HG02763 (cell line): ENCODE measurements around the gene PRPF19.

Source experiments
- ATAC-seq: cut with Tn5 transposase; IDR thresholded peaks from one replicate; pipeline ENCODE4 v1.9.1; 2021; ENCODE audit warnings: mild to moderate bottlenecking, moderate library complexity; ENCODE audit not compliant: unreplicated experiment

The PRPF19 gene

DNA sequence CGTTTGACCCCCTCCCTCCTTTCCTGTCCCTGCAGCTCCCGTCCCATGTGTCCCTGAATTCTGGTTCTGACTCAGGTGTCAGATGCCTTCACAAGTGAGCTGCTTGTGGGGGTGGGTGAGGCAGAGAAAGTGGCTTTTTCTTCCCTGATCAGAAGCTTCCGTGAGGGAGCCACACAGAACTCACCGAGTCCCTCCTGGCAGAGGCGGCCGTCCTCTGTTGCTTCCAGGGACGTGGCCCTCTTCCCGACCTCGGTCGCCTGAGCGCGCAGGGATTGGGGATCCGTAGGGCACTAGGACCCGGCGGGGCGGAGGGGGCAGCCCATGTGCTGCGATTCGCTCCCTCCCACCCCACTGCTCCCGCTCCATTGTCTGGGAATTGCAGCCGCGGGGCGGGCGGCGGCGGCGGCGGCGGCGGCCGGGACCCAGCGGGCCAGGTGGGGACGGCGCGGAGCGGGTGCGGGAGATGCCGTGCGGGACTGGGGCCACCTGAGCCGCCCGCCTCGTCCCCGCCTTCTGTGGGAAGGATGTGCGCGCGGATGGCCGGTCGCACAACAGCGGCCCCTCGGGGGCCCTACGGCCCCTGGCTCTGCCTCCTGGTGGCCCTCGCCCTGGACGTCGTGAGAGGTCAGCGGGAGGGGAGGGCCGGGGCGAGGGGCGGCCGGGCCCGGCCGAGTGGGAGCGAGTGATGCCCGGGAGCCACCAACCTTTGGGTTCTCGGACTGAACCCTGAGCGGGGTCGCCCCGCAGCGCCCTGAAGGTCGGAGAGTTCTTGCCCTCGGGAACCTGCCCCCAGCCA, 17.9 kb upstream of the PRPF19 start, which contains the start of gene TMEM132A:
Gene TMEM132A (plus strand): TSS at position 351 of the 796 bp plus-strand sequence. CDS start 174 bp downstream, at position 525.
- ATAC-seq = no peak

DNA sequence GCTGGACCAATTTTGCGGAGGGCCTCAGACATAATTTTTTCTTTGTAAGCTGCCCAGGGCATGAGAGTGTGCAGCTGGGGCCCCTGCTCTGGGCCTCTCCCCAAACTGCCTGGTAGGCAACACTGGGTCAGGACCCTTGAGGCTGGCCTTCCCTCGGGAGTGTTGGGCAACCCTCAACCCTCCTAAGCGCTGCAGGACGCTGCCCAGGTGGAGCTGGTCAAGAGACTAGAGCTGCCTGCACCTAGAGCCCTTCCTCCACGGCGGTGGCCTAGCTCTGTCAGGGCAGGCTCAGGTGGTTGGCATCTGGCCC, 17.4 kb upstream of the PRPF19 start:
- ATAC-seq = no peak

DNA sequence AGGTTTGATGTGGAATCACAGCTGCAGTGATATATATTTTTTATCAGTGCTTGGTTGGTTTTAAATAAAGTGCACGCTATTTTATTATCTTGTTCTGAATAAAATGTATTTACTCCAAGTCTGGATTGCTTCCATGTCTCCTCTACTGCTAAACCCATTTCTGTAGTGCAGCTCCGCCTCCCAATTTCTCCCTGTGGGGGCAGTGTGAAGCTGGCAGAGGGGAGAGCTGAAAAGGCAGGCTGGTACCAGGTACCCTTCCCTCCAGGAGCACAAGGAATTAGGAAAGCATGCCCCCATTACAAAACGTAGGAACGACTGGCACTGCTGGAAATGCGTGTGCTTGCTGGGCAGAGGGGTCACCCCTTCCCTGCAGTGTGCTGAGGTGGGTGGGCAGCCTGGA, 16.9 kb upstream of the PRPF19 start:
- ATAC-seq = no peak

DNA sequence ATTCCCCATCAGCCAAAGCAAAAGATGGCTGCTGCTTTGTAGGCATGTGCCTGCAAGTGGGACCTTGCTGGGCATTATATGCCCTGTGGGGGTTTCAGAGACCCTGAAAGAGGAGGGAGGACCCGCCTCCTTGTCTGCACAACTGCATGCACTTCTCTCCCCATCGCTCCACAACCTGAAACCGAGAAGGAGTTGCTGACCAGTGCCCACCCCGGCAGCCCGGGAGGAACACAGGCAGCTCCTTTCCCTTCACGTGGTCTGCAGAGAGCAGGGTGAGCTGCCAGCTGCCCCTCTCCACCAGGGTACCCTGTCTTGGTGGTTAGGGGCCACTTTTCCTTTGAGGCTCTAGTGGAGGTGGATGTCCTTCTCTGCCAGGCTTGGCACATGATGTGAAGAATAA, 16.5 kb upstream of the PRPF19 start:
- no peak for ATAC-seq

DNA sequence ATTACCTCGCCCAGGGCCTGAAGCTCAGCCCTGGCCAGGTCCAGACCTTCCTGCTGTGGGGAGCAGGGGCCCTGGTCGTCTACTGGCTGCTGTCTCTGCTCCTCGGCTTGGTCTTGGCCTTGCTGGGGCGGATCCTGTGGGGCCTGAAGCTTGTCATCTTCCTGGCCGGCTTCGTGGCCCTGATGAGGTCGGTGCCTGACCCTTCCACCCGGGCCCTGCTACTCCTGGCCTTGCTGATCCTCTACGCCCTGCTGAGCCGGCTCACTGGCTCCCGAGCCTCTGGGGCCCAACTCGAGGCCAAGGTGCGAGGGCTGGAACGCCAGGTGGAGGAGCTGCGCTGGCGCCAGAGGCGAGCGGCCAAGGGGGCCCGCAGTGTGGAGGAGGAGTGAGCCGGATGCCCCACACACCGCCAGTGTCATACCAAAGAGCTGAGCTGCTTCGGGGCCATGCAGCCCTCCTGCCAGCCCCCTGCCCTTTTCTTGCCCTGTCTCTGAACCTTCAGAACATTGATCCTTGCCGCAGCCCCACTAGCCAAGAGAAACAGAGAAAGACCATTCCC, 15.5 kb upstream of the PRPF19 start:
- ATAC-seq = no peak

DNA sequence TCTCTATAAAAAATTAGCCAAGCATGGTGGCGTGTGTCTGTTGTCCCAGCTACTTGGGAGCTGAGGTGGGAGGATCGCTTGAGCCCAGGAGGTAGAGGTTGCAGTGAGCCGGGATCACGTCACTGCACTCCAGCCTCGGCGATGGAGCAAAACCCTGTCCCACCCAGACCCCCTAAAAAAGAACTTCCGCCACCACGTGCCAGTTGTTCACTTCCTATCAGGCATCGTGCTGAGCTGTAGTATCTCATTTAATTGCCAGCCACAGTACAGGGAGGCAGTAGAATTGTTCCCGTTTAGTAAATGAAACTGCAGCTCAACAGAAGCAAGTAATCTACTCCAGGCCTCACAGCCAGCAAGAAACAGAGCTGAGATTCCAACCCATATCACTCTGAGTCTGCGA, 14.9 kb upstream of the PRPF19 start:
- no peak for ATAC-seq

DNA sequence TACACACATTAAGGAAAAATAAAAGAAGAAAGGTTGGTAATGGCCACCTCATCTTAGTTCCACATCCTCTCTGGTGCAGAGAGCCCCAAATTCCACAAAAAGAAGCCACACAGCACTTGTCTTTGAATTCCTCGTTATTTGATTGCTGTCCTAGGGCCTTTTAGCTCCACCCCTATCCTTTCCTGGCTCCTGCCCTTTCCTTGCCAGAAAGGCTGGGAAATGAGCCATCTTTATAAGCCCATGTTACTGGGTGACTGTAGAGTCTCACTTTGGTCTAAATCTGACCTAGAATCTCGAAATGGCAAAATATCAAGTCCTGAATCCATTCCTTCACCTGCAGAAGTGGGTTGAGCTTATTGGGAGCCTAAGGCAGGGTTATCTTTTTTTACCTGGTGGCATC, 13.6 kb upstream of the PRPF19 start:
- ATAC-seq = no peak

DNA sequence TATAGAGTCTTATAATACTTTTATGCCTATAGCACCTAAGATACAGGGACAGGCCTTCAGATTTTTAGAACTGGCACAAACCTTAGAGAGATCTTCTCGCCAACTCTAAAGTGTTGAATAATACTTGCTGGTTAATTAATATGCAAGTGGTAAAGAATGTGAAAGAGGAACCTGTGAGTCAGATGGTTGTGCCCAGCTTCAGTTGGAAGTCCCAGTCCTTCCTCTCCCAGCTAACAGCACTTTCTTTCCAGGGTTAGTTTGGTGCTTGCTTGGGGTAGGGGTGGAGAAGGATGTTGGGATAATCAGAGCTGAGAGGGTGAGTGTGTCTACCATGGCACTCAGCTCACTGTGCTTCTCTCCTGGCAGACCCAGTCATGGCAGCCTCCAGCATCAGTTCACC, 12.9 kb upstream of the PRPF19 start:
- ATAC-seq = no peak

DNA sequence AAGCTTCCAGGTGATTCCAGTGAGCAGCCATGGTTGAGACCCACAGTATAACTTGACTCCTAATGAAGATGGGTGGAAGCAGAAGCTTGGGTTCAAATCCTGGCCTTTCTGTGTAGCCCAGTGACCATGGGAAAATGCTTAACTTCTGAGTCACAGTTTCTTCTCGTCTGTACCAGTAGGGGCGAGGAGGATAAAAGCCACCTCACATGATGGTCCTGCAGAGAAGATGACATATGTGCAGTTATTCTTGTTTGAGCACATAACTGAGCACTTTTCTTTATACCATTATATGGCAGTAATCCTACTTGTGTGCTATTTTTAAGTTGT, 12.5 kb upstream of the PRPF19 start:
- no peak for ATAC-seq

DNA sequence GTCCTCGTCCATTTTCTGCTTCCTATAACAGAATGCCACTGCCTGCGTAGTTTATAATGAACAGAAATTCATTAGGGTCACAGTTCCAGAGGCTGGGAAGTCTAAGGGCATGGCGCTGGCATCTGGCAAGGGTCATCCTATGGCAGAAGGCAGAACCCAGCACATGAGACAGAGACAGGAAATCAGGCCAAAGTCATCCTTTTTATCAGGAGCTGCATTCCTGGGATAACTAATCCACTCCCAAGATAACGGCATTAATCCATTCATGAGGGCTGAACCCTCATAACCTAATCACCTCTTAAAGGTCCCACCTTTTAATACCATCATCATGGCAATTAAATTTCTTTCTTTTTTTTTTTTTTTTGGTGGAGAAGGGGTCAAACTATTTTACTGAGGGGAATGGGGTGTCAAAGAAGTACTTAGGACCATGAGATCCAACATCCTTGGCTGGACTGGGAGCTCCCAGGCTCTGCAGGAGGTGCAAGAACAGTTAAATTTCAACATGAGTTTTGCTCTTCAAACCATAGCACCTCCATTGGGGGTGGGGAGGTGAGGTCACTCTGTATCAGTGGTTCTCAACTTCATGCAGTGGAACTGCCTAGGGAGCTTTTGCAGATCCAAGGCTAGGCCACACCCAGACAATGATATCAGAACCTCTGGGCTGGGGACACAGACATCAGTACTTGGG, 12.0 kb upstream of the PRPF19 start:
- no peak for ATAC-seq

DNA sequence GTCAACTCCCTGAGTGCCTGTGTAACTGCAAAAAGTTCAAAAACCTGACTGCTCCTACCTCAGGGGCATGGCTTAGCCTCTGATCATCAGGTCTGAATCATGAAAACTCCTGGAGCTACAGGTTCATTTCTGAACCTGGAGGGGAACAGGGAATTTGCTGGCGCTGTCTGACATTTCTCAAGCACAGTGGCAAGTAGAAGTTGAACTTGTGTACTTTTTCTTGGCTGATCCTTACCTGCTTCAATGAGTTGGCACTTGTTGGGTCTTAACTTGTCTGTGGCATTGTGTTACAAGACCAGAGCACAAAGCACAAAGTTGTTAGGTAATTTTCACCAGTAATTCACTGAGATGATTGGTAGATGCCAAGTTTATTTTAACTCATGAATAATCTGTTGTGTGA, 10.9 kb upstream of the PRPF19 start:
- no peak for ATAC-seq

DNA sequence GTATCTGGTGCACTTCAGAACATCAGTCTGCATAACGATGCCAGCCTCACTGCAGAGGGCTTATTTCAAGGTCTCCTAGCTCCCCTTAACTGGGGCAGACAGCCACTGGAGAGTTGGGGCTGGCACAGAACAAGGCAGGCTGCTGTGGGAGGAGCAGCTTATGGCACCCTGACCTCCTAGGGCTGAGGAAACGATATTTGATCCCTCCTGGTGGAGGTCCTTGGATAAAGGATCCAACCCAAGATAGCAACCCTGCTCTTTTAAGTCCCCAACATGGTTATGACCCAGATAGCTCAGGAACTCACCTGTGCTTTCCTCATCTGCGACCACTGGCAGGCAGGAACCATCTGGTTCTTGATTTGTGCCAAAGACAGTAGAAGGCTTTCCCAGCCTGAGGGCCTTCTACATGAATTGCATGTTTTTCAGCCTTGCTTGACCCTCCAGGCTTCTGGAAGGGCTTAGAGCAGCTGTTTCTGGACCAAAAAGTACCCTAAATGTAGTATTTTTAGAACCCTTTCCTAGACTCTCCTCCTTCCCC, 10.4 kb upstream of the PRPF19 start:
- ATAC-seq = no peak

DNA sequence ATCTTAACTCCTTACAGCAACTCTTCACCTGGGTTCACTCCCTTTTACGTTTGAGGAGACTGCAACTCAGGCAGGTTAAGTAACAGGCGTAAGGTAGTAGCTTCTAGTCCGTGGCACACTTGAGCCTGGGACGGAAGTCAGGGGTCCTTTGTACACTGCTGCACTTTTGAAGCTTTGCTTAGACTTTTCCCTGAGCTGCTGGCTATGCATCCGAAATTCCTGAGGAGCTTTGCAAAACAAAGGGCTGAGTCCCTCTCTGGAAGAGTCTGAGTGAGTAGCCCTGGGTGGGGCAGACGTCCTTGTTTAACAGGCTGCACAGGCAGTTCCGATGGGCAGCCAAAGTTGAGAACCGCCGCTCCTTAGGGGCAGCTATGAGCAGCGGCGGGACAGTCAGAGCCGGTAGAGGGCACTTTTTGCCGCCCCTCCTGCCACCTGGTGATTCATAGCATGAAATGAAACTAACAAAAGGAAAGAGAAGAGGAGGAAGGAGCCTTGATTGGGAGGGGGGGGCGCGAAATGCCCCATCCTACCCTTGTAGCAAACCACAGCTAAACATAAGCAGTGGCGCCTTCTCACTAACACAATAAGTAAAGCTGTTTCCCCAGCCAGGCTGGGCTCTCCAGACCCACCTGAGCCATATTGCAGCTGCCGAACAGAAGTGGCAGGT, 9.0 kb upstream of the PRPF19 start:
- ATAC-seq = peak; percentile 43

DNA sequence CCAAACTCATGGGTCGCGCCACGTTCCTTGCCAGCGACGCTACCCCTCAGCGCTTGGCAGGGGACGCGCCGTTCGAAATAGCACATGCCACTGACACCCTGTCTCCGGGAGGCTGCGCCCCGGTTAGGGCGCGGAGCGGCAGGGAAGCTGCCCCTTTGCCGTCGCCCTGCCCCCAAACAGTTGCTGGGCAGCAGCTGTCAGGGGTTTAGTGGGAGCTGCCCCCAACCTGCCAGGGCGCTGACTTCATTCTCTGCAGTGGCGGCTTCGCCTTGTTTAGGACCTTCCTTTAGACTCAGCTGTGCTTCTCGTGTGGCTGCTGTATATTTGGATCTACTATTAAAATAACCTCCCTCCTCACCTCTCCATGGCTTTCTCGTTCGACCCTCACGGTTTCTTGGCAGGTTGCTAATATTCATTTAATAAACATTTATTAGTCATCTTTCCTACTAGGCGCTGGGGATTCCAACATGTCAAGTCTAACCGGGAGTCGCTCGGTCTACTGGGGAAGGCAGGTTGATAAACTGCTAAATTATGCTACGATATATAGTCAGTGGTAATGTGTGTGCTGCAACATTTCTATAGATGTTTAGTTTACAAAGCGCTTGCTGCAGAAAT, 8.4 kb upstream of the PRPF19 start:
- peak; percentile 3 for ATAC-seq

DNA sequence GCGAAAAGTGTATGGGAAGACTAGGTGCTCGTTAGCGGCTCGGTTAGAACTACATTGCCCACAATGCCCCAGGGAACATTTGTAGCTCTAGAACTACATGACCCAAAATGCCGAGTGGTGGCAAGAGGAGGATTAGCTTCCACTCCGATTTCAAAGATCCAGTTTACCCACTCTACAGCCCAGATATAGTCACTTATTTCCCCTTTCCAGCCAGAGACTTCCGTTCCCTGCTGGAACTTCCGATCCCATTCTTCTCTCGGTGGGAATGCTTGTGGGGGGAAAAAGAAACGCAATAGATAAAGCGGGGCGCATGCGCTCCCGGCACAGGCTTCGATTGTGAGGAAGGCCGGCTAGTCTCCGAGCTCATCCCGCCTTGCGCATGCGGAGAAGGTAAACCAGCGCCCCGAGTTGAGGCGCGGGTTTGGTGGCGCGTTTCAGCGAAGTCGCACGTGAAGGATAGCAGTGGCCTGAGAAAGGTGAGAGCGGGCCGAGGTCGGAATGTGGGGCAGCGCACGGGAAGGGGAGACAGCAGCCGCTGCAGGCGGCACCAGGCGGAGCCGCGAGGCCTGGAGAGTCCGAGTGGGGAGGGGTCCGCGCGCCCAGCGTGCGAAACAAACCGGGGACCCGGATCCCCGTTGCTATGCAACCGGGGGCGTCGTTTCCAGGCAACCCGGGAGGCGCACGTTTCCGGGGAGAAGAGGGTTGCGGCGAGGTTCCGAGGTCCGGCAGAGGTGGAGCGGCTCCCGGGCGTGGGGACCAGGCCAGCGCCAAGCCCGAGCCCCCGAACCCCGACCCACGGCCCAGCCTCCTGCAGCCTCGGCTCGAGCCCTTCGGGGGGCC, 7.6 kb upstream of the PRPF19 start, which contains the start of gene TMEM109:
Gene TMEM109 (plus strand): TSS at position 366 of the 840 bp plus-strand sequence. CDS start 5,536 bp downstream, outside the sequence.
- ATAC-seq = peak; percentile 41

DNA sequence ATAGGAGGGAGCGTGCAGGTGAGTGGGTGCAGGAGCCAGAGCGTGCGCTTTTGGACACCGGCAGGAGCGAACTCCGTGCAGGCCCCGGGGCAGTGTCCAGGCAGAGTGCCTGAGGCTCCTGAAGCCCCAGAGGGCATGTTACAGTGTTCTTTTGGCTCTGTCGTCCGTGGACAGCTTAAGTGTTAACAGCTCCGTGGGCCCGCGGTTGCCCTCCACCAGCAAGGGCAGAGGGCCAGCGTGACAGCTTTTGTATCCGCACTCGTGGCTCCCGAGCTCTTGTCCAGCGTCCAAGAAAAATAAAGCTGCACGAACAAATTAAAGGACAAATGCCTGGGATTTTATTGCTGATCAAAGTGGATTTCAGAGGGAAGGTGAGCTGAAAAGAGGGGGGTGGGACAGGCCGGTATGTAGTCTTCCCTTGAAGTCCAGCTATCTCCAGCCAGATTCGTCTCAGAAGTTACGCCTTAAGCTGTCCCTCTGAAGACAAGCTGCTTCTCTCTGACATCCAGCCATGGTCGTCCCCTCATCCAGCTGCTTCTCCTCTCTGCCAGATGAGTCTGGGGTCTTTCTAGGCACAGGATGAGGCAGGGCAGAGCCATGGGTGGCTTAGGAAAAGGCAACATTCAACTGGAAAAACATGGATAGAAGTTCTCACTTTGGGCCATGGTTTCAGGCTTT, 6.6 kb upstream of the PRPF19 start:
- ATAC-seq = no peak

DNA sequence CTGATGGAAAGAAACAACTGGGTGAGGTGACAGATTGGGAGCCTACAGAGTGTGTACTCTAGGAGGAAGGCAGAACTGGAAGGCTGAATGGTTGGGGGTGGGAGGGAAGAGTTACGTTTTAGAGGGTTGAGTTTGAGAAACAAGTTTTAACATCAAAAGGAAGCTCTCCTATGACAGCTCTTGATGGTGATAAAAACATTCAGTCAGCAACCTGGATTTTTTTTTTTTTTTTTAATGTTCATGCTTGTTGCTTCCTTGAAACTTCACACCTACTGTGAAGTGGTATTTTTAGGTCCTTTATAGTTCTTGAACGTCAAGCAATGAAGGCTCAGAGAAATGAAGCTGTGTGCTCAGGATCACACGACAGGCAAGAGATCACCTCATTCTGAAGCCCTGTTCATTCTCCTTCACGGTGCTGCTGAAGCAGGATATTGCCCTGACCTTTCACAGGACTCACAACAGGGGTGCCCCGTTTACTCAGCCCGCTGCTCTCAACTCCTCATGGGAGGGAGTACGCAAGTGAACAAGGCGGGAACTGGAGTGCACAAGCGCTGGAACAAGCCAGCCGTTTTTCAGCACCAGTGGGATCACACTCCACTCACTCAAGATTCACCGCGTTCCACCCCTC, 6.0 kb upstream of the PRPF19 start:
- no peak for ATAC-seq

DNA sequence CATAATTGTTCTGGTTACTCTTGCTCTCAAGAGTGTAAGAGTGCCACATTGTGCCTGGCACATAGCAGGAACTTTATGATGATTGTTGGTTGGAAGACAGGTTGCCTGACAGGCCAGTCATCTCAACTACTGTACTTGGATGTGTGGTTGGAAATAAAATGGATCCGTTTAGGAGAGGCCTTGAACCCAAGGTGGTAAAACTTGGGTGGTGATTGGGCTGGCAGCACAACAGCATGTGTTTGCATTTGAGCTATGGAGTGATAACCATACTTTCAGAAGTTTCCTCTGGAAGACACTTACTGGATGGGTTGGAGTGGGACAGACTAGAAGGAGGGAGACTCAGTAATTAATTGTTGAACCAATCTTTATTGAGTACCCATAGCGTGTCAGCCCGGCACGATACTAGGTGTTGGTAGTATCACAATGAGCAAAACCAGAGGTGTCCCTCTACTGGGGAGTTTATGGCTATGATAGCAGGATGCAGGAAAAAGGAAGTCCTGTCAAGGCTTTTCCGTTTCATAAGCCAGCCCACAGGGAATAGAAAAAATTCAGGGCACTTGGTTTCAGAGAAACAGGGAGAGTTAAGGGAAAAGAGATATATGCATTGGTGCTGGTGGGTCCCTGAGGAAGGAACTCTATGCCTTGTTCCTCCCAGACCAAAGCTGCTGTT, 4.5 kb upstream of the PRPF19 start:
- no peak for ATAC-seq

DNA sequence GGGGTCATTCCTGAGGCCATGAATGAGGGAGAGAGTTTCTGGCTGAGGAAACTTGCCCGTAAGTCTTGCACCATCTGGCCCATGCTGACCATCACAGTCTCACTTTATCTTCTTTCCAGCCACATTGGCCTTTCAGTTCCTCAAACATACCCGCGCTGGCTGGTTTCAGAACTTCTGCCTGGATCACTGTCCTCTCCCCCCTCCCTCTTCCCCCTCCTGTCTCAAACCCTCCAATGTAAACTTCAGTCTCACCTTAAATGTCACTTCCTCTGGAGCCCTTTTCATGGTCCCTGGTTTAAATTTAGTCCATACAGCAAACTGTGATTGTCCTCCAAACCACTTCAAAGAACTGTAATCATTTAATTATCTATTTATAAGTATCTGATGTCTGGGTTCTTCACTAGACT, 3.9 kb upstream of the PRPF19 start:
- peak; percentile 36 for ATAC-seq
